ENCODE measurements around the gene IQCK. TPM values are rescaled to one million over a fixed set of nuclear protein-coding genes. Genes with fewer than 3 reads are reported as not detected.
A peak's percentile ranks its signal among the peaks of the same experiment; 100 is the strongest.

IQCK gene
- total RNA-seq, 4 donors from 2014 or later = 9.0 to 16.3 (median 14.5) TPM

- no peak for ATAC-seq
- 56 to 70% methylated on average over 6 to 8 of the region's 8 CpGs for WGBS, 2 donors (ENCODE audit: low coverage in 1 of 2)
- H3K27ac ChIP-seq = no peak overlapping the region
- peaks cover 0 to 2% (median 0%) of the 10 kb centered on the region in 3 donors for H3K4me1 ChIP-seq
- H3K9me3 ChIP-seq = peaks cover 0 to 8% (median 0%) of the 10 kb centered on the region in 3 donors
- TF ChIP-seq CTCF (IDR thresholded peaks at IDR 0.05) = no peak
- TF ChIP-seq POLR2A (IDR thresholded peaks at IDR 0.05) = no peak
- no peak for TF ChIP-seq EP300 (IDR thresholded peaks at IDR 0.05)
- no peak for TF ChIP-seq POLR2AphosphoS5 (IDR thresholded peaks at IDR 0.05)
- H3K27me3 ChIP-seq = no peaks in the 10 kb centered on the region
- no peak overlapping the region for H3K4me3 ChIP-seq
- no peaks in the 10 kb centered on the region for H3K36me3 ChIP-seq
Measured at GRCh38 chr16:19802612-19803011, 84.5 kb downstream of the IQCK start.

GRCh38 chr16:19804538-19805323 is 86.7 kb downstream of the IQCK start:
- no peaks in the 10 kb centered on the region for H3K36me3 ChIP-seq
- peaks cover 0 to 15% (median 0%) of the 10 kb centered on the region in 3 donors for H3K4me1 ChIP-seq
- ATAC-seq = peak; percentile 69
- peak overlapping the region in 3 of 4 donors; percentile 43 to 57 (median 53) for H3K27ac ChIP-seq
- peaks cover 0 to 8% (median 0%) of the 10 kb centered on the region in 3 donors for H3K9me3 ChIP-seq
- no peak for TF ChIP-seq CTCF (IDR thresholded peaks at IDR 0.05)
- TF ChIP-seq EP300 (IDR thresholded peaks at IDR 0.05) = no peak
- TF ChIP-seq POLR2A (IDR thresholded peaks at IDR 0.05) = no peak
- TF ChIP-seq POLR2AphosphoS5 (IDR thresholded peaks at IDR 0.05) = peak; percentile 30
- no peak overlapping the region for H3K4me3 ChIP-seq
- WGBS, 2 donors (ENCODE audit: low coverage in 1 of 2) = 28 to 75% methylated on average over 4 to 8 of the region's 10 CpGs
- H3K27me3 ChIP-seq = no peaks in the 10 kb centered on the region

- Histone ChIP-seq H3K27ac (no peak overlapping the region), H3K36me3 (no peaks in the 10 kb centered on the region), H3K27me3 (no peaks in the 10 kb centered on the region), H3K4me1 (peaks cover 0 to 15% (median 0%) of the 10 kb centered on the region in 3 donors), H3K9me3 (peaks cover 0 to 8% (median 0%) of the 10 kb centered on the region in 3 donors), H3K4me3 (no peak overlapping the region)
- no peak for ATAC-seq
- WGBS, 2 donors (ENCODE audit: low coverage in 1 of 2) = 81 to 83% methylated on average over 3 to 4 of the region's 4 CpGs
- no peak for TF ChIP-seq CTCF (IDR thresholded peaks at IDR 0.05)
- no peak for TF ChIP-seq POLR2A (IDR thresholded peaks at IDR 0.05)
- TF ChIP-seq POLR2AphosphoS5 (IDR thresholded peaks at IDR 0.05) = no peak
- TF ChIP-seq EP300 (IDR thresholded peaks at IDR 0.05) = no peak
Measured at GRCh38 chr16:19805459-19806162, 87.5 kb downstream of the IQCK start.

GRCh38 chr16:19808061-19808641 is 90.1 kb downstream of the IQCK start:
- WGBS, 2 donors (ENCODE audit: low coverage in 1 of 2) = 41 to 54% methylated on average over 5 of the region's 5 CpGs
- peaks cover 0 to 8% (median 0%) of the 10 kb centered on the region in 3 donors for H3K9me3 ChIP-seq
- no peak overlapping the region for H3K4me3 ChIP-seq
- no peaks in the 10 kb centered on the region for H3K36me3 ChIP-seq
- peak overlapping the region in 1 of 4 donors; percentile 47 for H3K27ac ChIP-seq
- no peaks in the 10 kb centered on the region for H3K27me3 ChIP-seq
- peaks cover 0 to 15% (median 0%) of the 10 kb centered on the region in 3 donors for H3K4me1 ChIP-seq
- ATAC-seq = no peak
- TF ChIP-seq CTCF (IDR thresholded peaks at IDR 0.05) = no peak
- TF ChIP-seq POLR2AphosphoS5 (IDR thresholded peaks at IDR 0.05) = no peak
- TF ChIP-seq EP300 (IDR thresholded peaks at IDR 0.05) = no peak
- TF ChIP-seq POLR2A (IDR thresholded peaks at IDR 0.05) = no peak
